ENCODE measurements around the gene RPAP2. TPM values are rescaled to one million over a fixed set of nuclear protein-coding genes. Genes with fewer than 3 reads are reported as not detected.

Gene RPAP2
- total RNA-seq, 1 experiment from 2014 or later: 21.6 TPM

DNA sequence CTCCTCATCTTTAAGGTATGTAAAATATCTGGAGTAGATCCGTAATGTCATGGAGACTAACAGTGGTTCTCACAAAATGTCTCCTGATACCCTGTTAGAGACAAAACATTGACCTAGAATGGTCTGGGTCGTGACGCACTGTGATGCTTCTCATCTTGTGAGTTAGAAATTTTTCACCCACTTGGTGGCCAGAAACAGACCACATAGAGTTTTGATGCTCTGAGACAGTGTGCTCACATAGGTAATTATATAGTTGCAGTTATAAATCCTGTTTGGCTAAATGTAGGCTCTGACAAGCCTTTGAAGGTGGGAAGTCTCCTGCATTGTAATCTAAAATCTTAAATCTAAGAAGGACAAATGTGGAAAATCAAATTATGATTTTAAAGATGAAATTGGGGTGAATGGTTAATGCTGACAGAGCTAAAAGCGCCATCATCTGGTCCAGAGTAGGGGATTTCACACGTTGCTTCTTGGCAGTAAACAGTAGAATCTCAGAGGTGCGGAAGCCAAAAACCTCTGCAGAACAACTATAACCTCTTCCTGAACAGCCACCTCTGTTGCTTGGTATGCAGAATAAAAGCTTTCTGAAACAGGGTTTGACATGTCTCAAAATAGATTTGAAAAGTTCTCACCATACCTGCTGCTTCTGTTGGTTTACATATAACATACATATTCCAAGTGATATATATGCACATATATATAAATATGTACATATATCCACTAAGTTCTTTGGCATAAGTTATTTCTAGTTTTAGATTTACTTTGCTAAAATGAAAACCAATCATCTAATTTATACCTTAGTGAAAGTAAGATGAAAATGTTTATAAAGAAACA is 17.1 kb downstream of the RPAP2 start:
- no peaks in the 10 kb centered on the region for H3K9me3 Mint-ChIP-seq (ENCODE audit: low read depth, unreplicated experiment)
- intact Hi-C loops (cut with micrococcal nuclease; ENCODE audit: unreplicated experiment): loop anchor here (10.0 kb wide), 1 partner anchor 159 kb away; no protein-coding TSS in a partner anchor
- no TSS peak for BruUV-seq (replicated peaks)
- H3K27me3 Mint-ChIP-seq (ENCODE audit: unreplicated experiment): no peaks in the 10 kb centered on the region
- CTCF ChIA-PET: no interaction called here
- TF ChIP-seq, protein P1, sequence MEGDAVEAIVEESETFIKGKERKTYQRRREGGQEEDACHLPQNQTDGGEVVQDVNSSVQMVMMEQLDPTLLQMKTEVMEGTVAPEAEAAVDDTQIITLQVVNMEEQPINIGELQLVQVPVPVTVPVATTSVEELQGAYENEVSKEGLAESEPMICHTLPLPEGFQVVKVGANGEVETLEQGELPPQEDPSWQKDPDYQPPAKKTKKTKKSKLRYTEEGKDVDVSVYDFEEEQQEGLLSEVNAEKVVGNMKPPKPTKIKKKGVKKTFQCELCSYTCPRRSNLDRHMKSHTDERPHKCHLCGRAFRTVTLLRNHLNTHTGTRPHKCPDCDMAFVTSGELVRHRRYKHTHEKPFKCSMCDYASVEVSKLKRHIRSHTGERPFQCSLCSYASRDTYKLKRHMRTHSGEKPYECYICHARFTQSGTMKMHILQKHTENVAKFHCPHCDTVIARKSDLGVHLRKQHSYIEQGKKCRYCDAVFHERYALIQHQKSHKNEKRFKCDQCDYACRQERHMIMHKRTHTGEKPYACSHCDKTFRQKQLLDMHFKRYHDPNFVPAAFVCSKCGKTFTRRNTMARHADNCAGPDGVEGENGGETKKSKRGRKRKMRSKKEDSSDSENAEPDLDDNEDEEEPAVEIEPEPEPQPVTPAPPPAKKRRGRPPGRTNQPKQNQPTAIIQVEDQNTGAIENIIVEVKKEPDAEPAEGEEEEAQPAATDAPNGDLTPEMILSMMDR (IDR thresholded peaks at IDR 0.05; ENCODE audit: unreplicated experiment): no peak
- H3K36me3 Mint-ChIP-seq (ENCODE audit: insufficient read depth, unreplicated experiment): peaks cover 5% of the 10 kb centered on the region
- no peak overlapping the region for H3K27ac Mint-ChIP-seq (ENCODE audit: unreplicated experiment)
- H3K4me3 Mint-ChIP-seq (ENCODE audit: low read depth, unreplicated experiment): no peak overlapping the region
- H3K4me1 Mint-ChIP-seq (ENCODE audit: low read depth, unreplicated experiment): no peaks in the 10 kb centered on the region
- DNase-seq: no peak

DNA sequence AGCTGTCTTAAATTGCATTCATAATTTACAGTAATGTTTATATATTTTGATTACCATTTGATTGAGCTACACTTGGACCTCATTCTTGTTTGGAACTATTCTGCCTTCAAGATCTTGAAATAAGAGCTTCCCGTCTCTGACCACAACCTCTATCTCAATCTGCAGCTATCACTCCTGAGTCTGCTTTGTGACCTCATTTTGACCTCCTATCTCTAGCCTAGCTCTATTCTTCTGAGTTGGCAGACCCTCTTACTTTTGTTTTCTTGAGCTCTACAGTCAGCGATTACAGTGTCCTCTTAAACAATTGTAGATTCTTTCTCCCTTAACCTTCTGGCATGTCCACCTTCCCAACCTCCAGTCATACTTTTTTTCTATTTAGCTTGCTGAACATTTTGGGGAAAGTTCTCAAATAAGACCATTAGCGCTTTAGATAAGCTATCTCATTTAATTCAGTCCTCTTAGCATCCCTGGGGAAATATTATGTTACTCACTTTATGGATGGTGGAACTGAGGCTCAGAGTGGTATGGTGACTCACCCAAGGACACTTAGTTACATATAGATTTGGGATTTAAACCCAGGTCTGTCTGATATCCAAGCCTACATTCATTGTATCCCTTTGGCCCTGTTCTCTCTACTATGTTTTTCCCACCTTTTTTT is 19.1 kb downstream of the RPAP2 start:
- no peaks in the 10 kb centered on the region for H3K27me3 Mint-ChIP-seq (ENCODE audit: unreplicated experiment)
- no peak overlapping the region for H3K4me3 Mint-ChIP-seq (ENCODE audit: low read depth, unreplicated experiment)
- CTCF ChIA-PET: no interaction called here
- no peak for DNase-seq
- H3K9me3 Mint-ChIP-seq (ENCODE audit: low read depth, unreplicated experiment): no peaks in the 10 kb centered on the region
- TF ChIP-seq, protein P1 (IDR thresholded peaks at IDR 0.05; ENCODE audit: unreplicated experiment): no peak
- BruUV-seq (replicated peaks): no TSS peak
- peaks cover 5% of the 10 kb centered on the region for H3K36me3 Mint-ChIP-seq (ENCODE audit: insufficient read depth, unreplicated experiment)
- no peaks in the 10 kb centered on the region for H3K4me1 Mint-ChIP-seq (ENCODE audit: low read depth, unreplicated experiment)
- intact Hi-C loops (cut with micrococcal nuclease; ENCODE audit: unreplicated experiment): loop anchor here (10.0 kb wide), 1 partner anchor 157 kb away; no protein-coding TSS in a partner anchor
- H3K27ac Mint-ChIP-seq (ENCODE audit: unreplicated experiment): no peak overlapping the region

DNA sequence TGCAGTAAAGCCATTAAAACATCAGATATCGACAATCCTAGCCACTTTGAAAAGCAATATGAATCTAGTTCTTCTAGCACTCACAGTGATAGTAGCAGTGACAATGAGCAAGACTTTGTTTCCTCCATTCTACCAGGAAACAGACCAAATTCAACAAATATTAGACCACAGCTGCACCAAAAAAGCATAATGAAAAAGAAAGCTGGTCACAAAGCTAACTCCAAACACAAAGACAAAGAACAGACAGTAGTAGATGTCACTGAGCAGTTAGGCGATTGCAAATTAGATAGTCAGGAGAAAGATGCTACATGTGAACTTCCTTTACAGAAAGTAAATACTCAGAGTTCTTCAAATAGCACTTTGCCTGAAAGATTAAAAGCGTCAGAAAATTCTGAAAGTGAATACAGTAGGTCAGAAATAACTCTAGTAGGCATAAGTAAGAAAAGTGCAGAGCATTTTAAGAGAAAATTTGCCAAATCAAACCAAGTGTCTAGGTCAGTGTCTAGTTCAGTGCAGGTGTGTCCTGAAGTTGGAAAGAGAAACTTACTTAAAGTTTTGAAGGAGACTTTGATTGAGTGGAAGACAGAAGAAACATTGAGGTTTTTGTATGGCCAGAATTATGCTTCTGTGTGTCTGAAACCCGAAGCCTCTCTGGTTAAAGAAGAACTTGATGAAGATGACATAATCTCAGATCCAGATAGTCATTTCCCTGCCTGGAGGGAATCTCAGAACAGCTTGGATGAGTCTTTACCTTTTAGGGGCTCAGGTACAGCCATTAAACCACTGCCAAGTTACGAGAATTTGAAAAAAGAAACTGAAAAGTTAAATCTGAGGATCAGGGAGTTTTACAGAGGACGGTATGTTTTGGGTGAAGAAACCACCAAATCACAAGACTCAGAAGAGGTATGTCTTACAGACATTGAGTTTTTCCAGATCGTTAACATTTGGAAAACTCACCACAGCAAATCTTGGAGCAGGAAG is 24.9 kb downstream of the RPAP2 start:
- Mint-ChIP-seq H3K4me3 (ENCODE audit: low read depth, unreplicated experiment) (no peak overlapping the region), H3K27me3 (ENCODE audit: unreplicated experiment) (no peaks in the 10 kb centered on the region), H3K4me1 (ENCODE audit: low read depth, unreplicated experiment) (no peaks in the 10 kb centered on the region), H3K9me3 (ENCODE audit: low read depth, unreplicated experiment) (peaks cover 8% of the 10 kb centered on the region), H3K36me3 (ENCODE audit: insufficient read depth, unreplicated experiment) (no peaks in the 10 kb centered on the region), H3K27ac (ENCODE audit: unreplicated experiment) (no peak overlapping the region)
- TF ChIP-seq, protein P1 (IDR thresholded peaks at IDR 0.05; ENCODE audit: unreplicated experiment): no peak
- intact Hi-C loops (cut with micrococcal nuclease; ENCODE audit: unreplicated experiment): no loop called here
- BruUV-seq (replicated peaks): no TSS peak
- CTCF ChIA-PET: no interaction called here
- DNase-seq: no peak

DNA sequence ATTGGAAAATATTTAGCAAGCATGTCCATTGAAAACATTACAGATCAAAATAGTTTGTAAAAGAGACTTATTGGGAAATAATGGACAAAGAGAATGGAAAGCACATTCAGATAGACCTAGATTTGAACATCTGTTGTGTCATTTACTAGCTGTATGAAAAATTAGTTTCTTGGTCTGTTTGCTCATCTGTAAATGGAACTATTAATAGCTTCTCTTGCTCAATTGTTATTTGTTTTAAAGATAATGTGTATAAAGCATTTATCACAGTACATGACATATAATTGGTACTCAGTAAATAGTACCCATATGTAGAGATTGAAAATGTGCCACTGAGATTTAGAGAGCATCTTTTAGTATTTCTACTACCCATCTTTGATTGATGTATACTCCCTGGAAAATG is 25.9 kb downstream of the RPAP2 start:
- Mint-ChIP-seq H3K27me3 (ENCODE audit: unreplicated experiment) (no peaks in the 10 kb centered on the region), H3K4me3 (ENCODE audit: low read depth, unreplicated experiment) (no peak overlapping the region), H3K4me1 (ENCODE audit: low read depth, unreplicated experiment) (no peaks in the 10 kb centered on the region), H3K27ac (ENCODE audit: unreplicated experiment) (no peak overlapping the region), H3K9me3 (ENCODE audit: low read depth, unreplicated experiment) (peaks cover 8% of the 10 kb centered on the region), H3K36me3 (ENCODE audit: insufficient read depth, unreplicated experiment) (no peaks in the 10 kb centered on the region)
- BruUV-seq (replicated peaks): no TSS peak
- TF ChIP-seq, protein P1 (IDR thresholded peaks at IDR 0.05; ENCODE audit: unreplicated experiment): no peak
- CTCF ChIA-PET: interaction anchor here (0.5 kb wide), 1 partner anchor 122 kb away, joined by 3 read pairs; no protein-coding TSS in a partner anchor
- DNase-seq: no peak
- intact Hi-C loops (cut with micrococcal nuclease; ENCODE audit: unreplicated experiment): no loop called here

All from Calu3 (cell line).